ENCODE data around the gene SIGLEC6.

DNA sequence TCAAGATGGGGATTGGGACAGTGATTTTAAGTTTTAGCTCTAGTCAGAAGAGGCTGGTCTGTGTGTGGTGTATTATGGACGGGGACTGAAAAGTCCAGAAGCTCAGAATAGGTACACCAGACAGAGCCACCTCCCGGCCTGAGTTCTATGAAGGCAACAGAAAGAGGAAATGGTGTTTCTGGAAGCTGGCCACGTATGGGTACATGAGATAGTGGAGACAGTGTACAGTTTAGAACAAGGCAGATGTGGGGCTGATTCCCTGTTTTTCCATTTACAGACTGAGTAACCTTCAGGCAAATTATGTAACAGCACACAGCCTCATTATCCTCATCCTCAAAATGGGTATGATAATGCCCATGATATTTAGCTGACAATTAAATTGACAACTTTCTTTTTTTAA, 40.9 kb upstream of the SIGLEC6 start:
- TF ChIP-seq, protein P1, sequence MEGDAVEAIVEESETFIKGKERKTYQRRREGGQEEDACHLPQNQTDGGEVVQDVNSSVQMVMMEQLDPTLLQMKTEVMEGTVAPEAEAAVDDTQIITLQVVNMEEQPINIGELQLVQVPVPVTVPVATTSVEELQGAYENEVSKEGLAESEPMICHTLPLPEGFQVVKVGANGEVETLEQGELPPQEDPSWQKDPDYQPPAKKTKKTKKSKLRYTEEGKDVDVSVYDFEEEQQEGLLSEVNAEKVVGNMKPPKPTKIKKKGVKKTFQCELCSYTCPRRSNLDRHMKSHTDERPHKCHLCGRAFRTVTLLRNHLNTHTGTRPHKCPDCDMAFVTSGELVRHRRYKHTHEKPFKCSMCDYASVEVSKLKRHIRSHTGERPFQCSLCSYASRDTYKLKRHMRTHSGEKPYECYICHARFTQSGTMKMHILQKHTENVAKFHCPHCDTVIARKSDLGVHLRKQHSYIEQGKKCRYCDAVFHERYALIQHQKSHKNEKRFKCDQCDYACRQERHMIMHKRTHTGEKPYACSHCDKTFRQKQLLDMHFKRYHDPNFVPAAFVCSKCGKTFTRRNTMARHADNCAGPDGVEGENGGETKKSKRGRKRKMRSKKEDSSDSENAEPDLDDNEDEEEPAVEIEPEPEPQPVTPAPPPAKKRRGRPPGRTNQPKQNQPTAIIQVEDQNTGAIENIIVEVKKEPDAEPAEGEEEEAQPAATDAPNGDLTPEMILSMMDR (IDR thresholded peaks at IDR 0.05), result no peak
- no peak for TF ChIP-seq POLR2A (IDR thresholded peaks at IDR 0.05)

Measured in esophagus squamous epithelium (tissue), 4 donors.